ENCODE measurements around the gene SRSF12.

The SRSF12 gene

GRCh38 chr6:89117211-89118108 lies at the start of gene SRSF12:
TSS of gene SRSF12 (minus strand) at chr6:89118071. CDS start at chr6:89117887, 184 bp downstream.
- peak; percentile 18 to 38 for DNase-seq

- DNase-seq, result no peak
Observed at GRCh38 chr6:89162047-89162371, 44.1 kb upstream of the SRSF12 start.

GRCh38 chr6:89161326-89162046 lies 43.6 kb upstream of the SRSF12 start:
- DNase-seq, result no peak

GRCh38 chr6:89160331-89161092 lies 42.6 kb upstream of the SRSF12 start:
- no peak for DNase-seq

- DNase-seq, result no peak
Observed at GRCh38 chr6:89154131-89154530, 36.3 kb upstream of the SRSF12 start.

- DNase-seq, result peak in 1 of 2 experiments; percentile 3
Observed at GRCh38 chr6:89148016-89148750, 30.3 kb upstream of the SRSF12 start.

- peak; percentile 31 to 53 for DNase-seq
Observed at GRCh38 chr6:89146718-89147700, 29.1 kb upstream of the SRSF12 start.

- DNase-seq, result peak; percentile 76 to 83
Observed at GRCh38 chr6:89145956-89146717, 28.3 kb upstream of the SRSF12 start, which contains the start of gene PM20D2. TSS of gene PM20D2 (plus strand) at chr6:89146055. CDS start at chr6:89146145, 90 bp downstream.

- peak; percentile 65 to 84 for DNase-seq
Observed at GRCh38 chr6:89145091-89145955, 27.5 kb upstream of the SRSF12 start.

- no peak for DNase-seq
Observed at GRCh38 chr6:89144354-89144906, 26.6 kb upstream of the SRSF12 start.

GRCh38 chr6:89140347-89141156 lies 22.7 kb upstream of the SRSF12 start:
- DNase-seq, result no peak

GRCh38 chr6:89139509-89140346 lies 21.9 kb upstream of the SRSF12 start:
- no peak for DNase-seq

GRCh38 chr6:89138173-89138572 lies 20.3 kb upstream of the SRSF12 start:
- DNase-seq, result no peak

GRCh38 chr6:89134723-89135122 lies 16.9 kb upstream of the SRSF12 start:
- DNase-seq, result no peak

GRCh38 chr6:89133981-89134380 lies 16.1 kb upstream of the SRSF12 start:
- no peak for DNase-seq

- peak; percentile 20 to 24 for DNase-seq
Observed at GRCh38 chr6:89132057-89132456, 14.2 kb upstream of the SRSF12 start.

GRCh38 chr6:89131599-89131998 lies 13.7 kb upstream of the SRSF12 start:
- DNase-seq, result no peak
